Measurements from ENCODE around the gene FAM110C.
"Not testable (repeated sequence)": the region's sequence is repeated elsewhere in the genome, so short reads cannot be mapped to it uniquely, and the experiment has no call there.

FAM110C gene

GRCh38 chr2:46471-47345 is at the start of gene FAM110C:
Gene FAM110C (minus strand): TSS chr2:46505. CDS start chr2:46385, 120 bp downstream.
- DNase-seq (ENCODE audit: low read depth in 2 of 2, low spot score in 1 of 2), result peak; percentile 10 to 14

- no peak for DNase-seq (ENCODE audit: low read depth in 2 of 2, low spot score in 1 of 2)
Measured at GRCh38 chr2:92326-92725, 46.0 kb upstream of the FAM110C start.

GRCh38 chr2:90645-91312 is 44.5 kb upstream of the FAM110C start:
- DNase-seq (ENCODE audit: low read depth in 2 of 2, low spot score in 1 of 2), result no peak

- no peak for DNase-seq (ENCODE audit: low read depth in 2 of 2, low spot score in 1 of 2)
Measured at GRCh38 chr2:85761-86160, 39.5 kb upstream of the FAM110C start.

- no peak for DNase-seq (ENCODE audit: low read depth in 2 of 2, low spot score in 1 of 2)
Measured at GRCh38 chr2:84121-84520, 37.8 kb upstream of the FAM110C start.

GRCh38 chr2:80971-81736 is 34.8 kb upstream of the FAM110C start:
- no peak for DNase-seq (ENCODE audit: low read depth in 2 of 2, low spot score in 1 of 2)

- no peak for DNase-seq (ENCODE audit: low read depth in 2 of 2, low spot score in 1 of 2)
Measured at GRCh38 chr2:80378-80777, 34.1 kb upstream of the FAM110C start.

GRCh38 chr2:71309-72035 is 25.2 kb upstream of the FAM110C start:
- DNase-seq (ENCODE audit: low read depth in 2 of 2, low spot score in 1 of 2), result no peak

GRCh38 chr2:69366-70344 is 23.4 kb upstream of the FAM110C start:
- no peak for DNase-seq (ENCODE audit: low read depth in 2 of 2, low spot score in 1 of 2)

- not testable (repeated sequence) for DNase-seq (ENCODE audit: low read depth in 2 of 2, low spot score in 1 of 2)
Measured at GRCh38 chr2:68637-69036, 22.3 kb upstream of the FAM110C start.

- DNase-seq (ENCODE audit: low read depth in 2 of 2, low spot score in 1 of 2), result no peak
Measured at GRCh38 chr2:66853-67252, 20.5 kb upstream of the FAM110C start.

- DNase-seq (ENCODE audit: low read depth in 2 of 2, low spot score in 1 of 2), result no peak
Measured at GRCh38 chr2:65121-65520, 18.8 kb upstream of the FAM110C start.

GRCh38 chr2:55587-56448 is 9.5 kb upstream of the FAM110C start:
- DNase-seq (ENCODE audit: low read depth in 2 of 2, low spot score in 1 of 2), result no peak

- no peak for DNase-seq (ENCODE audit: low read depth in 2 of 2, low spot score in 1 of 2)
Measured at GRCh38 chr2:51613-52012, 5.3 kb upstream of the FAM110C start.

- DNase-seq (ENCODE audit: low read depth in 2 of 2, low spot score in 1 of 2), result no peak
Measured at GRCh38 chr2:47737-48136, 1.4 kb upstream of the FAM110C start.

GRCh38 chr2:47346-47725 is 1.0 kb upstream of the FAM110C start:
- DNase-seq (ENCODE audit: low read depth in 2 of 2, low spot score in 1 of 2), result no peak

GRCh38 chr2:46131-46470 is 204 bp downstream of the FAM110C start:
- no peak for DNase-seq (ENCODE audit: low read depth in 2 of 2, low spot score in 1 of 2)

- DNase-seq (ENCODE audit: low read depth in 2 of 2, low spot score in 1 of 2), result no peak
Measured at GRCh38 chr2:45342-46130, 769 bp downstream of the FAM110C start.

All from stimulated activated CD8-positive, alpha-beta memory T cell treated with anti-CD3 and anti-CD28 coated beads, Interleukin-4, amount 100 ng/mL, for 1 hour (primary cell).